T-helper 1 cell treated with Interleukin-12 subunit alpha and Interleukin-12 subunit beta and Interleukin-4 antibody, amounts not matched to agents 30 ng/mL and 1 ng/mL, for 36 hours (primary cell): ENCODE data around the gene B9D2. TPM values are rescaled to one million over a fixed set of nuclear protein-coding genes. Genes with fewer than 3 reads are reported as not detected.

Experiments
- intact Hi-C: fragments of 100-400 bp; cut with micrococcal nuclease; formaldehyde crosslinking; loops from one replicate; pipeline ENCODE4 v1.15.1; 2024
- total RNA-seq: library from RNA; stranded (reverse); gene quantifications from 2 replicates; pipeline ENCODE4 v1.2.3, GENCODE V29; 2022

The B9D2 gene
- total RNA-seq, 1 donor from 2014 or later, result 11.1 TPM

- intact Hi-C loops, result no loop called here
These were observed 45.1 kb downstream of the B9D2 start for GRCh38 chr19:41318696-41319499.

GRCh38 chr19:41316306-41316920, 47.5 kb downstream of the B9D2 start:
- intact Hi-C loops, result no loop called here

- intact Hi-C loops, result no loop called here
These were observed 52.3 kb downstream of the B9D2 start for GRCh38 chr19:41311613-41312012.

GRCh38 chr19:41311072-41311471, 52.9 kb downstream of the B9D2 start:
- intact Hi-C loops, result no loop called here

- intact Hi-C loops, result loop anchor here (1.0 kb wide), 1 partner anchor 41 kb away; no protein-coding TSS in a partner anchor
These were observed 53.7 kb downstream of the B9D2 start, which contains the start of gene CCDC97 for GRCh38 chr19:41310033-41310831. Gene CCDC97, plus strand, starts transcription at chr19:41310172. Its CDS starts 139 bp downstream, at chr19:41310311.

- intact Hi-C loops, result loop anchor here (1.0 to 5.0 kb wide), 5 partner anchors 42 to 507 kb away; no protein-coding TSS in a partner anchor
These were observed 54.5 kb downstream of the B9D2 start for GRCh38 chr19:41309180-41310032.

- intact Hi-C loops, result loop anchor here (1.0 to 5.0 kb wide), 12 partner anchors 19 to 645 kb away; no protein-coding TSS in a partner anchor
These were observed 55.3 kb downstream of the B9D2 start for GRCh38 chr19:41308450-41309179.

- intact Hi-C loops, result loop anchor here (1.0 to 5.0 kb wide), 12 partner anchors 19 to 645 kb away; no protein-coding TSS in a partner anchor
These were observed 55.9 kb downstream of the B9D2 start for GRCh38 chr19:41307954-41308449.

GRCh38 chr19:41307090-41307875, 56.7 kb downstream of the B9D2 start:
- intact Hi-C loops, result loop anchor here (5.0 kb wide), 3 partner anchors 245 to 505 kb away; no protein-coding TSS in a partner anchor

GRCh38 chr19:41305927-41306793, 57.8 kb downstream of the B9D2 start:
- intact Hi-C loops, result loop anchor here (5.0 kb wide), 3 partner anchors 246 to 504 kb away; no protein-coding TSS in a partner anchor

GRCh38 chr19:41304706-41305483, 59.1 kb downstream of the B9D2 start:
- intact Hi-C loops, result loop anchor here (5.0 kb wide), 3 partner anchors 247 to 503 kb away; no protein-coding TSS in a partner anchor

Other genes with a start within 250 kb of the B9D2 start
- not detected in 2 replicates for gene CYP2F1, start 249.7 kb downstream of the B9D2 start, total RNA-seq
- 0.73 and 2.1 TPM in 2 replicates for gene CYP2S1, start 170.9 kb downstream of the B9D2 start, total RNA-seq
- 0.05 and 0.17 TPM in 2 replicates for gene AXL, start 144.9 kb downstream of the B9D2 start, total RNA-seq
- 297 and 309 TPM in 2 replicates for gene HNRNPUL1, start 99.8 kb downstream of the B9D2 start, total RNA-seq
- gene CCDC97, start 54.0 kb downstream of the B9D2 start, total RNA-seq, result 62.2 and 65.1 TPM in 2 replicates
- gene TGFB1, start 10.2 kb downstream of the B9D2 start, total RNA-seq, result 157 and 159 TPM in 2 replicates
- 3.8 and 4.9 TPM in 2 replicates for gene TMEM91, start 12.4 kb upstream of the B9D2 start, total RNA-seq
- gene EXOSC5, start 33.2 kb upstream of the B9D2 start, total RNA-seq, result 31.3 and 37.6 TPM in 2 replicates
- 13.8 and 18.2 TPM in 2 replicates for gene BCKDHA, start 33.7 kb upstream of the B9D2 start, total RNA-seq
- 1.1 and 1.8 TPM in 2 replicates for gene B3GNT8, start 63.2 kb upstream of the B9D2 start, total RNA-seq
- 42.0 and 42.8 TPM in 2 replicates for gene DMAC2, start 75.8 kb upstream of the B9D2 start, total RNA-seq
- not detected in 2 replicates for gene ERICH4, start 79.0 kb upstream of the B9D2 start, total RNA-seq
- gene CEACAM21, start 212.0 kb upstream of the B9D2 start, total RNA-seq, result 45.3 TPM in 2 replicates